Epithelial cell of esophagus (primary cell): ENCODE results near the gene NR2F1.

ENCODE experiments used
- DNase-seq: peaks from one replicate; pipeline ENCODE4 v3.0.0; 2010; ENCODE audit warnings: low read depth
- H3K4me3 ChIP-seq: 2 replicates; pipeline ENCODE4 v1.5.1; 2011; ENCODE audit warnings: mild to moderate bottlenecking, low read length, control low read depth
- TF ChIP-seq, protein P1 (sequence below): IDR thresholded peaks from 2 replicates; pipeline ENCODE4 v1.5.1; 2011; ENCODE audit warnings: low read depth, mild to moderate bottlenecking, low read length, control low read depth, inconsistent platforms; ENCODE audit not compliant: insufficient read depth; ENCODE audit errors: missing control alignments

The NR2F1 gene

DNA sequence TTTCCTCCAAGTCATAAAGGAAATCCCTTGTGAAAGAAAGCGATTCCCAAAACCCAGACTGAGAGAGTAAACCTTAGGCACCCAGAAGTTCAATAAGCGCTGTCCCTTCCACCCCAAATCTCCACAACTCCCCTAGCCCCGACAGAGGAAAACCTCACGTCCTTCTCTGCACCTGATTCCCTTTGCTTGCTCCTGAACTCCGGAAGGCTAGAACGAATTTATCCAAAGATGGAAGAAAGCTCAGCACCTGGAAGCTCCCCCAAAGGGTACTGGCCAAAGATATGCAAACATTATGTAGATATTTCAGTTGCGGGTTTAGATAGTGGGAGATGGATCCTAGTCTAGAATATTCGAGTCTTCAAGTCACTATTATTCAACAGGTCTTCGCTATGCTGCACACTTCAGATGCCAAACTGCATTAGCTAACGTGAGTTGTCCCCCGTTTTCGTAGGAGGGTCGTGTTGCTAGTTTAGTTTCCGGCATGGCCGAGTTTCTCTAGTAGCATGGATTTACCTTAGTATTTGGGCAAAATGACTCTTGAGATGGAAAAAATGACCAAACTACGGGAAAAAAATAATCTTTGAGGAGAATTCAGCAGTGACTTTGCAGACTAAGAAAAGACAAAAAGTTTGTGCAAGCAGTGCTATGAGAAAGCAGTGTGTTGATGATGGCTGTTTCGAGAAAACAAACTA, 27.7 kb downstream of the NR2F1 start:
- H3K4me3 ChIP-seq, result no peak overlapping the region
- DNase-seq, result no peak
- TF ChIP-seq, protein P1, sequence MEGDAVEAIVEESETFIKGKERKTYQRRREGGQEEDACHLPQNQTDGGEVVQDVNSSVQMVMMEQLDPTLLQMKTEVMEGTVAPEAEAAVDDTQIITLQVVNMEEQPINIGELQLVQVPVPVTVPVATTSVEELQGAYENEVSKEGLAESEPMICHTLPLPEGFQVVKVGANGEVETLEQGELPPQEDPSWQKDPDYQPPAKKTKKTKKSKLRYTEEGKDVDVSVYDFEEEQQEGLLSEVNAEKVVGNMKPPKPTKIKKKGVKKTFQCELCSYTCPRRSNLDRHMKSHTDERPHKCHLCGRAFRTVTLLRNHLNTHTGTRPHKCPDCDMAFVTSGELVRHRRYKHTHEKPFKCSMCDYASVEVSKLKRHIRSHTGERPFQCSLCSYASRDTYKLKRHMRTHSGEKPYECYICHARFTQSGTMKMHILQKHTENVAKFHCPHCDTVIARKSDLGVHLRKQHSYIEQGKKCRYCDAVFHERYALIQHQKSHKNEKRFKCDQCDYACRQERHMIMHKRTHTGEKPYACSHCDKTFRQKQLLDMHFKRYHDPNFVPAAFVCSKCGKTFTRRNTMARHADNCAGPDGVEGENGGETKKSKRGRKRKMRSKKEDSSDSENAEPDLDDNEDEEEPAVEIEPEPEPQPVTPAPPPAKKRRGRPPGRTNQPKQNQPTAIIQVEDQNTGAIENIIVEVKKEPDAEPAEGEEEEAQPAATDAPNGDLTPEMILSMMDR, result no peak

DNA sequence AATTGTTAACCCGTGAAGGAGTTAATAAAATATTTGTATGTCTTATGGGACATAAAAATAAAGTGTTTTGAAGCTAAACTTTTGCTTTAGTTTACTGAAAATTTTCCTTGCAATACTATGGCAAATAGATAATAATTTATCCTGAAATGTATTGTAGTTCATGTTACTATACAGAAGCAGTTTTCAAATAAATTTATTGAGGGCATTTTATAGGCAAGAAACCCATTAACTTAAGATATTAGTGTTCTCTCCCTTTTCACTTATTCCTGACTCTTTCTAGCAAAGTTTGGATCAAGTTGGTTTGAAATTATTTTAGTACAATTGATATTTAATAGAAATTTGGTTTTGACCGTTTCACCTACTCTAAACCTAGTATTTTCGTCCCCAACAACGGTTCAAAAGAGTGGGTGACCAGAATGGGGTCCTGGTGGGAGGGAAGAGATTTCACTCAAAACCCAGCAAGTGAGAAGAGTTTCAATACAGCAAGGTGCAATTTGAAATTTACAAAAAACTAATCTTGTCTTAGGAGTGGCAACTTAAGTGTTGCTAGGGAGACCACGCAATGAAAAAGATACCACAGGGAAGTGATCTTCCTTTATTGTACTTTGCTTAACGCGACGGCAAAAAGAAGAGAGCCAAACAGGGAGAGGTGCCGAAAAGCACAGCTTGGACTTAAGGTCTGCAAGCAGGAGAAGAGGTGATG, 28.4 kb downstream of the NR2F1 start:
- TF ChIP-seq, protein P1, result no peak
- DNase-seq, result no peak
- no peak overlapping the region for H3K4me3 ChIP-seq

DNA sequence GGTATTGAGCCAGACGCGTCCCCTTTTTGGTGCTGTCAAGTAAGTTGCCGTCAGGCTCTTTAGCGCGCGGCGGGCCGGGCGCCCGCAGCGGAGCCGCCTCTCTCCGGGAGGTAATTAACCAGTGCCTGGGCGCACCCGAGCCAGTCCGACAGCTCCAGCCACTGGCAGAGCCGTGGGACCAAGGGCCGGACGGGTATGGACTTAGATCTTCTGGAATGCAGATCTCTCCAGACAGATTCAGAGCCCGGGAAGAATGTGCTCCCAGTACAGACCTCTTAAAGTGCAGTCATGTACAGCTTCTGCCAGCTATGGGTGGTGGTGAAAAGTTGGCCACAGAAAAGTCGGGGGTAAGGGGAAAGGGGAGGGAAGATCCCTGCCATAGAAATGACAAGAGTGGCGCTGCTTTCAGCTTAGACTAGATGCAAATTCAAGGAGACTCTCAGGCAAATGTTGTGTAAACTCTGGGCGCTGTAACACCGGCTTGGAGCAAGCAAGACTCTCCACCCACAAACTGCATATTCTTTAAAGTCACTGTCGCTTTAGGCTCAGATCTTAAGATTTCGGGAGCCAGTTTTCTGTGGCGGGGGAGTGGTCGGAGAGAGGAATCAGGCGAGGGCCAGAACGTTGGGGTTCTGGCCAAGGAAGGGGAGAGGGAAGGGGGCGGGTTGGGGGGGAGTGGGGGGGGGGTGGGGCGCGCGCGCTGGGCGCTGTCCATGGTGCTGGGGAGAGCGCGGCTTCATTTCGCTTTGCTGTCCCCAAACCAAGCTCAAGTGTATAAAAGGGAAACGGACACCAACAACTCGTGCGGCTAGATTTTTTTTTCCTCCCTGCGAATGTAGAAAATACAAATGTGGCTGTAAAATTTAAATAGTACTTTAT, 29.2 kb downstream of the NR2F1 start:
- DNase-seq, result peak; percentile 18
- no peak overlapping the region for H3K4me3 ChIP-seq
- TF ChIP-seq, protein P1, result no peak

DNA sequence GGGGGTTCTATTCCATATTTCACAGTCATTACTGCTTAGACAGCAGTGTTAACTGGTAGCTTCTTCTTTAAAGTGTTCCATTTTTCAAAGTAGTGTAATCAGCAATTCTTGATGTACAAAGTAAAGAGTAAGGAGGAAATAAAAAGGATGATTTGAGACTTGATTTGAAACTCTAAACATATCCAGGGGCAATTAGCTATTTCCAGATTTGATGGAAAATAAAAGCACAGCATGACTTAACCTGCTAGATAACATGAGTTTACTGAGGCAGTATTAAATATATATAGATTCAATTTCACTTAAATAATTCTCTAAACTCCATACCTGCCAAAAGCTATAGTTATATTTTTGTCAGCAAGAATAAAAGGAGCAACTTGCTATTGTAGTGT, 29.8 kb downstream of the NR2F1 start:
- DNase-seq, result no peak
- TF ChIP-seq, protein P1, result no peak
- H3K4me3 ChIP-seq, result no peak overlapping the region

DNA sequence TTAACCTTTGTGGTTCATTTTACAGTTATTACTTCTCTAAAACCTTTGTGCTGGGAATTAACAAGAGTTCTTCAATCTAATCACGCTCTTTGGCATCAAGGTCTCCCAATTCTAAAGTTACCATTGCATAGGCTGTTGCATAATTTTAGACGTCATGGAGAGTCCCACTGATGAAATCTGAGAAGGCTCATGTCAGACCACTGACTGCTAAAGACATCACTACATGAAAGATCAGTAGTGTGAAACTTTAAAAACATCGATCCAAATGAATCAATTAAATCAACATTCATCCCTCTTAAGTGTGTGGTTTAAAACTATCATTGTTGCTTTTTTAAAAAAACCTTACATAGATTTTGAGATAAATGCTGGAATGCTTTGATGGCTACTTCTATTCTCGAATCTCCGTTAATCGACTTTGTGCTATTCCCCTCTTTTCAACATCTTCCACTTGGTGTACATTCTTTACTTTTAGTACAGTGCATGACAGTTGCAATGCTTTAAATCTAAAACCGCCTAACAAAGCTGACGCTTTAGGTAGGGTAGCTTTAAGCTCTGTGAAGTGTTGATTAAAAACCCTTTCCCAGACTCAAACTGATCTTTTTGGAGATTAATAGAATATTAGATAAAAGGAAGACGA, 33.6 kb downstream of the NR2F1 start:
- no peak overlapping the region for H3K4me3 ChIP-seq
- DNase-seq, result no peak
- TF ChIP-seq, protein P1, result no peak

DNA sequence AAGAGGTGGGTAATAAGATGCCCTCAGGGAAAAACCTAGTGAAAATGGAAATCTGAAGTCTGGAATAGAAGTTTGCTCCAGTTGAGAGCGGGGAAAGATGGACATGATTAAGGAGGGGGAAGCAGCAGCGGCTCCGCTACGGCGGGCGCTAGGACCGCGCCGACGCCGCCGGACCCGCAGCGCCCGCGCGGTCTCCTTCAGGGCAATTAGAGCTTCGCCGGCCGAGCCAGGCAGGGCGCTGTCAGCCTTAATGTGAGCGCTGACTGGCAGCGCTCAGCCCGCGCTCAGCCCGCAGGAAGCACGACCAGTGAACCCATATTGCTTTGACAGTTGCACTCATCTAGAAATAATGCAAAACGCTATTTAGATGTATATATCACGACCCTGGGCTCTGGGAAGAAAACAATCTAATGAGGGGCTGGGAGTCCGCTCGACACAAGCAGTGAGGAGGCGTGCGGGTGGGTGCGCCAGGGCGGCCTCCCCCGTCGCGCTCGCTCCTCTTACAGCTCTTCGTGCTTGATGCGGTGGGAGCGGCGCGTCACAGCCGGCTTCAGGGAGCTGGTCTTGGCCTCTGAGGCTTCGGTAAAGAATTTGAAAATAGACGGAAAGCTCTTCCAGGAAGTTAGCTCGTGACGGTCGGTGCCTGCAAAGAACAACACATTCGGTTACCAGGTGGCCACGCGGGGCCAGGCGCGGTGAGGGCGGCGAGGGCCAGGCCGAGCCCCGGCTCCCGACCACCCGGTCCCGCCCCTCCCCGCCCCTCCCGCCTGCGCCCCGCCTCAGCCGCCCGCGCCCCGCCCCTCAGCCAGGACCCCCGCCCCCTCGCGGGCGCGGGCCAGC, 37.7 kb downstream of the NR2F1 start:
- H3K4me3 ChIP-seq, result peak overlapping the region; percentile 54
- DNase-seq, result peak; percentile 77
- TF ChIP-seq, protein P1, result peak; percentile 6
